A549 treated with Hydrocortisone at 1 μM for 4 hours (cell line): Measurements from ENCODE around the gene TRAPPC11. TPM values are rescaled to one million over a fixed set of nuclear protein-coding genes. Genes with fewer than 3 reads are reported as not detected.

Experiments
- total RNA-seq: library from RNA; stranded (reverse); fragments of 200-300 nt; extraction: Qiagen RNA extraction; gene quantifications from 5 replicates; pipeline ENCODE4 v1.2.3, GENCODE V29; 2022

Gene TRAPPC11
- 7.9 to 14.2 TPM (median 9.8 TPM) in 5 replicates for total RNA-seq

DNA sequence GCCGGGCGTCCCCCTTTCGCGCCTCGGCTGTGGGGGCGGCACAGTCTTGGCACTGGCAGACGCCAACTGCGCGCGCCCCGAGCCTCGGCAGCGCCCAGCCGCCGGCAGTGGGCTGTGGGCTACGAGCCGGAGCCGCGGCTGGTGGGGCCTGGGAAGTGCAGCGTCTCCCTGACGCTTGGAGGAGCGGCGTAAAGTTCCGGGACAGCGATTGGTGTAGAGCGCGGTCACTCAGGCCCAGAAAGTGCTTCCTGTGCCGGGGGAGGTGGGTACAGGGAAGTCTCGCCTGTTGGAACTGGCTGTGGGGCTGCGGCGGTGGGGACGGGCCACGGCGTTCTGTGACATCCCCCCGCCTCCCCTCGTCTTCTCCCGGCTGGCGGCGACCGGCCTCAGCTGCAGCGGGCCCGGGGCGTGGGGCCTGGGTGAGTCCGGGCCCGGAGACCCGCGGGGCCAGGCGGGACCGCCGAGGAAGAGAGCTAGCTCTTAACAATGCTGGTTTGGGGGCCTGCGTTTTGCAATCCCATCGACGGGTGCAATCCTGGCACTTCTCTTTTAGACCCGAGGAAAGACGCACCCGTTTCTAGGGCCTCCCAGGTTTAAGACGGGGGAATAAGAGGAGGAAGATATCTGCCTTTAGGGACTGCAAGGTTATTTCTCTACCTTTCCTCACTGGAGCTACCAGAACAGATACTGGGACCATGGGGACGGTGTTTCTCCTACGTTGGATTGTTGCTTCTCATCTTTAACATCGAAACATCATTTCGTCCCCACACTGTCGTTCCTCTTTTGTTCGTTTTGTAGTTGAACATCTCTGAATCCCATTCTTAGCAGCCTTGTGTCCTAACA lies at the start of gene TRAPPC11, which contains the start of gene RWDD4:
Gene TRAPPC11 (plus strand): TSS at position 265 of the 843 bp plus-strand sequence. CDS start 4,575 bp downstream, outside the sequence.
Gene RWDD4 (minus strand): TSS at position 157 of the 843 bp plus-strand sequence. CDS start 233 bp downstream, outside the sequence.

Other genes with a start within 250 kb of the TRAPPC11 start
- 9.8 to 10.4 TPM (median 9.9 TPM) in 5 replicates for gene CDKN2AIP, start 214.7 kb upstream of the TRAPPC11 start, total RNA-seq
- 7.4 to 10.0 TPM (median 9.4 TPM) in 5 replicates for gene ING2, start 154.2 kb upstream of the TRAPPC11 start, total RNA-seq
- 14.9 to 18.3 TPM (median 17.2 TPM) in 5 replicates for gene RWDD4, start 108 bp upstream of the TRAPPC11 start, total RNA-seq
- gene STOX2, start 246.0 kb downstream of the TRAPPC11 start, total RNA-seq: 2.1 to 3.3 TPM (median 2.4 TPM) in 5 replicates